Endodermal cell (in vitro differentiated cells): ENCODE measurements around the gene ZNF543. TPM values are rescaled to one million over a fixed set of nuclear protein-coding genes. Genes with fewer than 3 reads are reported as not detected.
A peak's percentile ranks its signal among the peaks of the same experiment; 100 is the strongest.

Source experiments
- DNase-seq: peaks from one replicate; pipeline ENCODE4 v3.0.0-alpha.2; 2017
- H3K27ac ChIP-seq: 2 replicates; pipeline ENCODE4 v1.5.1; 2013; ENCODE audit warnings: mild to moderate bottlenecking, low read depth, low read length, moderate library complexity
- H3K27me3 ChIP-seq: 2 replicates; pipeline ENCODE4 v1.6.1; 2013; ENCODE audit warnings: mild to moderate bottlenecking, low read length, moderate library complexity; ENCODE audit not compliant: insufficient read depth, control insufficient read depth, poor library complexity, severe bottlenecking
- H3K36me3 ChIP-seq: 2 replicates; pipeline ENCODE4 v1.7.0; 2013; ENCODE audit warnings: mild to moderate bottlenecking, low read length, moderate library complexity; ENCODE audit not compliant: control insufficient read depth, insufficient read depth
- H3K4me1 ChIP-seq: one replicate; pipeline ENCODE4 v1.7.0; 2013; ENCODE audit warnings: low read length; ENCODE audit not compliant: control insufficient read depth, insufficient read depth
- H3K4me3 ChIP-seq: 2 replicates; pipeline ENCODE4 v1.5.1; 2013; ENCODE audit warnings: mild to moderate bottlenecking, low read length, moderate library complexity
- H3K9ac ChIP-seq: 2 replicates; pipeline ENCODE4 v1.6.1; 2013; ENCODE audit warnings: mild to moderate bottlenecking, low read length, moderate library complexity; ENCODE audit not compliant: poor library complexity, severe bottlenecking; ENCODE audit errors: extremely low read depth
- H3K9me3 ChIP-seq: 2 replicates; pipeline ENCODE4 v1.6.1; 2013; ENCODE audit warnings: mild to moderate bottlenecking, low read length, moderate library complexity; ENCODE audit not compliant: control insufficient read depth
- H3K27ac Mint-ChIP-seq: 2 replicates; pipeline ENCODE4 v1.8.0; 2020; ENCODE audit warnings: mixed read lengths
- H3K27me3 Mint-ChIP-seq: 2 replicates; pipeline ENCODE4 v1.8.0; 2021; ENCODE audit warnings: mild to moderate bottlenecking, mixed read lengths; ENCODE audit not compliant: insufficient read depth
- H3K36me3 Mint-ChIP-seq: 2 replicates; pipeline ENCODE4 v1.8.0; 2020; ENCODE audit warnings: low read depth, mixed read lengths
- H3K4me1 Mint-ChIP-seq: 2 replicates; pipeline ENCODE4 v1.8.0; 2020; ENCODE audit warnings: mixed read lengths
- H3K4me3 Mint-ChIP-seq: 2 replicates; pipeline ENCODE4 v1.8.0; 2020; ENCODE audit warnings: mild to moderate bottlenecking, moderate library complexity, mixed read lengths
- H3K9me3 Mint-ChIP-seq: 2 replicates; pipeline ENCODE4 v1.8.0; 2020; ENCODE audit warnings: mild to moderate bottlenecking, mixed read lengths
- CTCF ChIP-seq: fragments of 200-600 bp; sonication (generic); conservative IDR thresholded peaks from 2 replicates; pipeline ENCODE4 v1.5.0; 2021; ENCODE audit warnings: antibody characterized with exemption, mild to moderate bottlenecking
- WGBS, 2 experiments: methylation state at CpG; one replicate each; pipeline versions ENCODE4 v1.1.5 to v1.1.7; 2013; ENCODE audit warnings: missing lambda C conversion rate in 2 of 2, mixed read lengths in 1 of 2; ENCODE audit not compliant: insufficient coverage in 1 of 2, insufficient read length in 1 of 2; 5-methylcytosine and 5-hydroxymethylcytosine counted together
- total RNA-seq, 2 donors: library from RNA; stranded (reverse); fragmentation: NEBNext Ultra II Directional in 1 of 2; extraction: Animal tissue kit (Norgen Biotek cat#: 25700) in 1 of 2; gene quantifications; 2 replicates in 1 of 2; 3 replicates in 1 of 2; pipeline ENCODE4 v1.2.1, GENCODE V29; 2021

The ZNF543 gene
- total RNA-seq, 2 donors from 2014 or later, result 6.2 to 13.4 TPM

GRCh38 chr19:57280165-57280961, 39.9 kb upstream of the ZNF543 start, which contains the start of gene ZNF460:
TSS of gene ZNF460 (plus strand) at chr19:57280485. CDS start at chr19:57280807, 322 bp downstream.
- no peak for TF ChIP-seq CTCF
- no peaks in the 10 kb centered on the region for H3K27me3 Mint-ChIP-seq
- Histone ChIP-seq H3K27ac (peak within 1 kb of the TSS; percentile 98), H3K4me3 (peak within 1 kb of the TSS; percentile 93), H3K9ac (peak within 1 kb of the TSS; percentile 97), H3K27me3 (no peaks in the 10 kb centered on the region), H3K4me1 (no peaks in the 10 kb centered on the region), H3K36me3 (peaks cover 29% of the 10 kb centered on the region), H3K9me3 (no peaks in the 10 kb centered on the region)
- DNase-seq, result peak; percentile 99
- no peak within 1 kb of the TSS for H3K27ac Mint-ChIP-seq
- peaks cover 16% of the 10 kb centered on the region for H3K4me1 Mint-ChIP-seq
- no peaks in the 10 kb centered on the region for H3K9me3 Mint-ChIP-seq
- 0 to 1% methylated on average over 34 to 71 of the region's 71 CpGs for WGBS, 2 experiments
- H3K36me3 Mint-ChIP-seq, result peaks cover 25% of the 10 kb centered on the region
- H3K4me3 Mint-ChIP-seq, result no peak within 1 kb of the TSS

- Mint-ChIP-seq H3K27me3 (no peaks in the 10 kb centered on the region), H3K36me3 (peaks cover 29% of the 10 kb centered on the region), H3K27ac (no peak overlapping the region), H3K4me3 (no peak overlapping the region), H3K9me3 (no peaks in the 10 kb centered on the region), H3K4me1 (peaks cover 16% of the 10 kb centered on the region)
- TF ChIP-seq CTCF, result no peak
- peaks cover 35% of the 10 kb centered on the region for H3K36me3 ChIP-seq
- H3K27me3 ChIP-seq, result no peaks in the 10 kb centered on the region
- no peaks in the 10 kb centered on the region for H3K9me3 ChIP-seq
- no peaks in the 10 kb centered on the region for H3K4me1 ChIP-seq
- H3K4me3 ChIP-seq, result peak overlapping the region; percentile 93
- WGBS, 2 experiments, result 6 to 21% methylated on average over 3 to 6 of the region's 6 CpGs
- no peak for DNase-seq
- H3K9ac ChIP-seq, result peak overlapping the region; percentile 97
- no peak overlapping the region for H3K27ac ChIP-seq
Measured at GRCh38 chr19:57280962-57281400, 39.3 kb upstream of the ZNF543 start.

- no peak overlapping the region for H3K27ac Mint-ChIP-seq
- Histone ChIP-seq H3K9ac (no peak overlapping the region), H3K9me3 (no peaks in the 10 kb centered on the region), H3K4me3 (peak overlapping the region; percentile 93), H3K27ac (no peak overlapping the region), H3K36me3 (peaks cover 46% of the 10 kb centered on the region), H3K27me3 (no peaks in the 10 kb centered on the region), H3K4me1 (no peaks in the 10 kb centered on the region)
- peaks cover 16% of the 10 kb centered on the region for H3K4me1 Mint-ChIP-seq
- H3K36me3 Mint-ChIP-seq, result peaks cover 39% of the 10 kb centered on the region
- no peak for TF ChIP-seq CTCF
- DNase-seq, result no peak
- no peaks in the 10 kb centered on the region for H3K9me3 Mint-ChIP-seq
- no peak overlapping the region for H3K4me3 Mint-ChIP-seq
- H3K27me3 Mint-ChIP-seq, result no peaks in the 10 kb centered on the region
- WGBS, 2 experiments, result 92 to 100% methylated on average over 1 to 5 of the region's 5 CpGs
Measured at GRCh38 chr19:57282011-57282643, 38.1 kb upstream of the ZNF543 start.
